WERI-Rb-1 (cell line): ENCODE results near the gene ST3GAL2.
"Not testable (repeated sequence)": the region's sequence is repeated elsewhere in the genome, so short reads cannot be mapped to it uniquely, and the experiment has no call there.

Experiments used
- DNase-seq: peaks from one replicate; pipeline ENCODE4 v3.0.0-alpha.2; 2020
- H3K27ac ChIP-seq: fragments of 250-450 bp; sonication (Bioruptor Pico); 2 replicates; pipeline ENCODE4 v1.5.1; 2020; ENCODE audit warnings: mild to moderate bottlenecking, moderate library complexity
- H3K27me3 ChIP-seq: fragments of 250-450 bp; sonication (Bioruptor Pico); 2 replicates; pipeline ENCODE4 v1.5.1; 2021; ENCODE audit warnings: mild to moderate bottlenecking, low read depth, moderate library complexity; ENCODE audit not compliant: insufficient read depth, severe bottlenecking
- H3K36me3 ChIP-seq: fragments of 250-450 bp; sonication (Bioruptor Pico); 2 replicates; pipeline ENCODE4 v1.5.1; 2020; ENCODE audit warnings: mild to moderate bottlenecking, moderate library complexity
- H3K4me3 ChIP-seq: 2 replicates; pipeline ENCODE4 v1.5.1; 2011; ENCODE audit warnings: low read depth, mild to moderate bottlenecking, control low read depth, low read length
- H3K9me3 ChIP-seq: fragments of 250-450 bp; sonication (Bioruptor Pico); 2 replicates; pipeline ENCODE4 v1.5.1; 2021; ENCODE audit warnings: mild to moderate bottlenecking, moderate library complexity; ENCODE audit not compliant: severe bottlenecking
- CTCF ChIP-seq: IDR thresholded peaks from 2 replicates; pipeline ENCODE4 v1.5.1; 2011; ENCODE audit warnings: low read depth, mild to moderate bottlenecking, control low read depth, inconsistent platforms, low read length

ST3GAL2 gene

GRCh38 chr16:70418274-70418992 is 20.5 kb downstream of the ST3GAL2 start:
- H3K27me3 ChIP-seq = no peaks in the 10 kb centered on the region
- H3K4me3 ChIP-seq = no peak overlapping the region
- DNase-seq = no peak
- peaks cover 74% of the 10 kb centered on the region for H3K36me3 ChIP-seq
- TF ChIP-seq CTCF = no peak
- H3K9me3 ChIP-seq = no peaks in the 10 kb centered on the region
- H3K27ac ChIP-seq = no peak overlapping the region

- peaks cover 72% of the 10 kb centered on the region for H3K36me3 ChIP-seq
- no peak overlapping the region for H3K27ac ChIP-seq
- no peak for DNase-seq
- no peak for TF ChIP-seq CTCF
- no peaks in the 10 kb centered on the region for H3K9me3 ChIP-seq
- no peaks in the 10 kb centered on the region for H3K27me3 ChIP-seq
- H3K4me3 ChIP-seq = no peak overlapping the region
These were observed 21.2 kb downstream of the ST3GAL2 start for GRCh38 chr16:70417661-70418060.

GRCh38 chr16:70416748-70417616 is 21.9 kb downstream of the ST3GAL2 start:
- H3K9me3 ChIP-seq = no peaks in the 10 kb centered on the region
- H3K4me3 ChIP-seq = no peak overlapping the region
- no peak for DNase-seq
- H3K27ac ChIP-seq = no peak overlapping the region
- no peak for TF ChIP-seq CTCF
- peaks cover 72% of the 10 kb centered on the region for H3K36me3 ChIP-seq
- H3K27me3 ChIP-seq = no peaks in the 10 kb centered on the region

- peaks cover 57% of the 10 kb centered on the region for H3K36me3 ChIP-seq
- H3K4me3 ChIP-seq, H3K27me3 ChIP-seq, DNase-seq, H3K9me3 ChIP-seq, H3K27ac ChIP-seq: not testable (repeated sequence)
These were observed 25.3 kb downstream of the ST3GAL2 start for GRCh38 chr16:70413572-70413971.

GRCh38 chr16:70412385-70412784 is 26.5 kb downstream of the ST3GAL2 start:
- TF ChIP-seq CTCF = no peak
- peaks cover 53% of the 10 kb centered on the region for H3K36me3 ChIP-seq
- DNase-seq = no peak
- no peak overlapping the region for H3K27ac ChIP-seq
- no peak overlapping the region for H3K4me3 ChIP-seq
- H3K27me3 ChIP-seq = no peaks in the 10 kb centered on the region
- H3K9me3 ChIP-seq = no peaks in the 10 kb centered on the region

- DNase-seq = no peak
- no peak for TF ChIP-seq CTCF
- no peak overlapping the region for H3K27ac ChIP-seq
- peaks cover 44% of the 10 kb centered on the region for H3K36me3 ChIP-seq
- H3K27me3 ChIP-seq = no peaks in the 10 kb centered on the region
- H3K4me3 ChIP-seq = no peak overlapping the region
- H3K9me3 ChIP-seq = no peaks in the 10 kb centered on the region
These were observed 28.2 kb downstream of the ST3GAL2 start for GRCh38 chr16:70410734-70411133.
